Measurements from ENCODE around the gene GALNT15. TPM values are rescaled to one million over a fixed set of nuclear protein-coding genes. Genes with fewer than 3 reads are reported as not detected.

GALNT15 gene
- total and polyA plus RNA-seq, 2 donors from 2014 or later = 5.5 to 39.9 TPM

- no peak overlapping the region for H3K27ac ChIP-seq (ENCODE audit: low read depth in 2 of 2, low read length in 2 of 2)
- H3K9ac ChIP-seq (ENCODE audit: low read length in 3 of 3) = no peak overlapping the region
- DNase-seq (no peak), FAIRE-seq (no peak)
- no peaks in the 10 kb centered on the region for H3K27me3 ChIP-seq (ENCODE audit: control insufficient read depth, insufficient read depth, low read length)
- H3K36me3 ChIP-seq (ENCODE audit: control insufficient read depth in 2 of 3, insufficient read depth in 3 of 3, low read length in 3 of 3) = no peaks in the 10 kb centered on the region
- H3K4me3 ChIP-seq (ENCODE audit: low read length in 3 of 3) = no peak overlapping the region
- no peaks in the 10 kb centered on the region for H3K9me3 ChIP-seq (ENCODE audit: control insufficient read depth in 2 of 3, insufficient read depth in 1 of 3, low read length in 3 of 3)
- no peaks in the 10 kb centered on the region for H3K4me1 ChIP-seq (ENCODE audit: control insufficient read depth in 2 of 3, insufficient read depth in 2 of 3, low read depth in 1 of 3, low read length in 3 of 3)
- intact Hi-C loops (cut with DNase I) = no loop called here
- TF ChIP-seq CTCF (IDR thresholded peaks at IDR 0.05; ENCODE audit: borderline replicate concordance, extremely low read depth, insufficient read depth) = no peak
These were observed 12.8 kb downstream of the GALNT15 start for GRCh38 chr3:16187213-16187790.

GRCh38 chr3:16188071-16188470, 13.6 kb downstream of the GALNT15 start:
- no peak overlapping the region for H3K4me3 ChIP-seq (ENCODE audit: low read length in 3 of 3)
- no peaks in the 10 kb centered on the region for H3K36me3 ChIP-seq (ENCODE audit: control insufficient read depth in 2 of 3, insufficient read depth in 3 of 3, low read length in 3 of 3)
- H3K27ac ChIP-seq (ENCODE audit: low read depth in 2 of 2, low read length in 2 of 2) = no peak overlapping the region
- DNase-seq (no peak), FAIRE-seq (no peak)
- TF ChIP-seq CTCF (IDR thresholded peaks at IDR 0.05; ENCODE audit: borderline replicate concordance, extremely low read depth, insufficient read depth) = no peak
- no peaks in the 10 kb centered on the region for H3K27me3 ChIP-seq (ENCODE audit: control insufficient read depth, insufficient read depth, low read length)
- no peaks in the 10 kb centered on the region for H3K9me3 ChIP-seq (ENCODE audit: control insufficient read depth in 2 of 3, insufficient read depth in 1 of 3, low read length in 3 of 3)
- intact Hi-C loops (cut with DNase I) = no loop called here
- H3K9ac ChIP-seq (ENCODE audit: low read length in 3 of 3) = no peak overlapping the region
- no peaks in the 10 kb centered on the region for H3K4me1 ChIP-seq (ENCODE audit: control insufficient read depth in 2 of 3, insufficient read depth in 2 of 3, low read depth in 1 of 3, low read length in 3 of 3)

GRCh38 chr3:16189201-16189600, 14.7 kb downstream of the GALNT15 start:
- Histone ChIP-seq H3K36me3 (ENCODE audit: control insufficient read depth in 2 of 3, insufficient read depth in 3 of 3, low read length in 3 of 3) (no peaks in the 10 kb centered on the region), H3K4me1 (ENCODE audit: control insufficient read depth in 2 of 3, insufficient read depth in 2 of 3, low read depth in 1 of 3, low read length in 3 of 3) (no peaks in the 10 kb centered on the region), H3K27ac (ENCODE audit: low read depth in 2 of 2, low read length in 2 of 2) (no peak overlapping the region), H3K9ac (ENCODE audit: low read length in 3 of 3) (no peak overlapping the region), H3K4me3 (ENCODE audit: low read length in 3 of 3) (no peak overlapping the region), H3K9me3 (ENCODE audit: control insufficient read depth in 2 of 3, insufficient read depth in 1 of 3, low read length in 3 of 3) (no peaks in the 10 kb centered on the region), H3K27me3 (ENCODE audit: control insufficient read depth, insufficient read depth, low read length) (no peaks in the 10 kb centered on the region)
- FAIRE-seq (no peak), DNase-seq (no peak)
- TF ChIP-seq CTCF (IDR thresholded peaks at IDR 0.05; ENCODE audit: borderline replicate concordance, extremely low read depth, insufficient read depth) = no peak
- intact Hi-C loops (cut with DNase I) = no loop called here

- DNase-seq (peak in 1 of 5 donors; percentile 46), FAIRE-seq (no peak)
- intact Hi-C loops (cut with DNase I) = no loop called here
- H3K9ac ChIP-seq (ENCODE audit: low read length in 3 of 3) = no peak overlapping the region
- no peak for TF ChIP-seq CTCF (IDR thresholded peaks at IDR 0.05; ENCODE audit: borderline replicate concordance, extremely low read depth, insufficient read depth)
- H3K4me1 ChIP-seq (ENCODE audit: control insufficient read depth in 2 of 3, insufficient read depth in 2 of 3, low read depth in 1 of 3, low read length in 3 of 3) = no peaks in the 10 kb centered on the region
- no peak overlapping the region for H3K4me3 ChIP-seq (ENCODE audit: low read length in 3 of 3)
- no peaks in the 10 kb centered on the region for H3K9me3 ChIP-seq (ENCODE audit: control insufficient read depth in 2 of 3, insufficient read depth in 1 of 3, low read length in 3 of 3)
- no peak overlapping the region for H3K27ac ChIP-seq (ENCODE audit: low read depth in 2 of 2, low read length in 2 of 2)
- H3K27me3 ChIP-seq (ENCODE audit: control insufficient read depth, insufficient read depth, low read length) = no peaks in the 10 kb centered on the region
- H3K36me3 ChIP-seq (ENCODE audit: control insufficient read depth in 2 of 3, insufficient read depth in 3 of 3, low read length in 3 of 3) = no peaks in the 10 kb centered on the region
These were observed 16.2 kb downstream of the GALNT15 start for GRCh38 chr3:16190704-16191103.
